ENCODE measurements around the gene ATXN7L3B. TPM values are rescaled to one million over a fixed set of nuclear protein-coding genes. Genes with fewer than 3 reads are reported as not detected.
"Not testable (repeated sequence)": the region's sequence is repeated elsewhere in the genome, so short reads cannot be mapped to it uniquely, and the experiment has no call there.

ATXN7L3B gene
- total and polyA plus RNA-seq, 8 donors: 26.1 to 62.5 (median 55.8) TPM

- no peak overlapping the region for H3K27ac ChIP-seq
- H3K27me3 ChIP-seq: no peaks in the 10 kb centered on the region
- no peaks in the 10 kb centered on the region for H3K4me1 ChIP-seq
- no peak for TF ChIP-seq CTCF (IDR thresholded peaks at IDR 0.05)
- H3K4me3 ChIP-seq: no peak overlapping the region
- no peaks in the 10 kb centered on the region for H3K9me3 ChIP-seq
- H3K36me3 ChIP-seq: no peaks in the 10 kb centered on the region
- no peak for ATAC-seq
- DNase-seq: no peak
- intact Hi-C loops (cut with DNase I): no loop called here
Observed at GRCh38 chr12:74490390-74491064, 47.1 kb upstream of the ATXN7L3B start.

GRCh38 chr12:74491374-74491773 lies 46.3 kb upstream of the ATXN7L3B start:
- H3K4me3 ChIP-seq: no peak overlapping the region
- no peaks in the 10 kb centered on the region for H3K36me3 ChIP-seq
- DNase-seq (no peak), ATAC-seq (no peak)
- no peaks in the 10 kb centered on the region for H3K9me3 ChIP-seq
- no peak for TF ChIP-seq CTCF (IDR thresholded peaks at IDR 0.05)
- no peaks in the 10 kb centered on the region for H3K27me3 ChIP-seq
- H3K27ac ChIP-seq: no peak overlapping the region
- intact Hi-C loops (cut with DNase I): no loop called here
- H3K4me1 ChIP-seq: no peaks in the 10 kb centered on the region

DNA sequence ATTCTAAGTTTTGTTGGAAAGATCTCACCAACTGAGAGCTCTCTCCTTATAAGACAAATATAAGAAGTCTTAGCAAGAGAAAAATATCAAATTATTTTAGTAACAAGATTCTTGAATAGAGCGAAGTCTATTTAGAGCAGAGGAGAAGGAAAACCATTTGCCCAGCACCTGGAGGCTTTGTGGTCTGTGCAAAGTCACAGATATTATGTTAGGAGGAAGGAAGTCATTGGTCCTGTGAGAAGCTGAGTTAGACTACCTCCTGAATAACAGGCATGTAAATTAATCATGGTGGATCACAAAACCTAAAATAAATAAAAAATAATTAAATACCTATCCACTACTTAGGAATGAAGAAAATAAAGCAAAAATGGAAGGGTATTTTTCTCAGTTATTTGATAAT lies 38.4 kb upstream of the ATXN7L3B start:
- no peaks in the 10 kb centered on the region for H3K9me3 ChIP-seq
- no peaks in the 10 kb centered on the region for H3K36me3 ChIP-seq
- H3K4me3 ChIP-seq: no peak overlapping the region
- no peak for ATAC-seq
- no peak for TF ChIP-seq CTCF (IDR thresholded peaks at IDR 0.05)
- intact Hi-C loops (cut with DNase I): no loop called here
- no peak overlapping the region for H3K27ac ChIP-seq
- no peaks in the 10 kb centered on the region for H3K27me3 ChIP-seq
- no peak for DNase-seq
- H3K4me1 ChIP-seq: no peaks in the 10 kb centered on the region

DNA sequence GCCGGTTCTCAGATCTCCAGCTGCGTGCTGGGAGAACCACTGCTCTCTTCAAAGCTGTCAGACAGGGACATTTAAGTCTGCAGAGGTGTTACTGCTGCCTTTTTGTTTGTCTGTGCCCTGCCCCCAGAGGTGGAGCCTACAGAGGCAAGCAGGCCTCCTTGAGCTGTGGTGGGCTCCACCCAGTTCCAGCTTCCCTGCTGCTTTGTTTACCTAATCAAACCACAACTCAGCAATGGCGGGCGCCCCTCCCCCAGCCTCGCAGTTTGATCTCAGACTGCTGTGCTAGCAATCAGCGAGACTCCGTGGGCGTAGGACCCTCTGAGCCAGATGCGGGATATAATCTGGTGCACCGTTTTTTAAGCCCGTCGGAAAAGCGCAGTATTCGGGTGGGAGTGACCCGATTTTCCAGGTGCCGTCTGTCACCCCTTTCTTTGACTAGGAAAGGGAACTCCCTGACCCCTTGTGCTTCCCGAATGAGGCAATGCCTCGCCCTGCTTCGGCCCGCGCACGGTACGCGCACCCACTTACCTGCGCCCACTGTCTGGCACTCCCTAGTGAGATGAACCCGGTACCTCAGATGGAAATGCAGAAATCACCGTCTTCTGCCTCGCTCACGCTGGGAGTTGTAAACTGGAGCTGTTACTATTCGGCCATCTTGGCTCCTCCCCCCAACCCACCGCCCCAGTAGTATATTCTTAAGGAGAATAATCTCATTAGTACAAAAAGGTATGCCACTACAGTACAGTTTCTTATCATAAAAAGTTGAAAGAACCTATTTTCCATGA lies 28.6 kb upstream of the ATXN7L3B start:
- H3K9me3 ChIP-seq; ATAC-seq; H3K27me3 ChIP-seq; H3K36me3 ChIP-seq; H3K4me1 ChIP-seq; H3K4me3 ChIP-seq; intact Hi-C loops (cut with DNase I); H3K27ac ChIP-seq: not testable (repeated sequence)
- DNase-seq: peak in 1 of 4 donors; percentile 49

GRCh38 chr12:74509886-74510285 lies 27.7 kb upstream of the ATXN7L3B start:
- Histone ChIP-seq H3K36me3 (no peaks in the 10 kb centered on the region), H3K27ac (no peak overlapping the region), H3K27me3 (no peaks in the 10 kb centered on the region), H3K4me3 (no peak overlapping the region), H3K4me1 (no peaks in the 10 kb centered on the region), H3K9me3 (no peaks in the 10 kb centered on the region)
- intact Hi-C loops (cut with DNase I): no loop called here
- no peak for TF ChIP-seq CTCF (IDR thresholded peaks at IDR 0.05)
- ATAC-seq: no peak
- DNase-seq: no peak

Data from left lung (tissue), 10 donors.